CD4-positive, CD25-positive, alpha-beta regulatory T cell (primary cell): ENCODE data around the gene ADGRG1. TPM values are rescaled to one million over a fixed set of nuclear protein-coding genes. Genes with fewer than 3 reads are reported as not detected.
"Not testable (repeated sequence)": the region's sequence is repeated elsewhere in the genome, so short reads cannot be mapped to it uniquely, and the experiment has no call there.

Source experiments
- ATAC-seq, 2 donors: fragments of 150-1000 bp; cut with Tn5 transposase; one replicate each; pipeline ENCODE4 v1.10.0; 2021; ENCODE audit warnings: low read depth in 2 of 2, moderate number of reproducible peaks in 2 of 2, moderate library complexity in 1 of 2
- DNase-seq, 3 donors: peaks; one replicate each; pipeline versions ENCODE4 v3.0.0 to v3.0.0-alpha.2; 2012 to 2022; ENCODE audit warnings: mixed read lengths in 1 of 3
- H3K27ac ChIP-seq: one replicate; pipeline ENCODE4 v1.7.0; 2013; ENCODE audit warnings: mild to moderate bottlenecking, low read length; ENCODE audit not compliant: insufficient read depth, poor library complexity, severe bottlenecking
- H3K27me3 ChIP-seq: one replicate; pipeline ENCODE4 v1.7.0; 2013; ENCODE audit warnings: low read length; ENCODE audit not compliant: control insufficient read depth, insufficient read depth
- H3K36me3 ChIP-seq: one replicate; pipeline ENCODE4 v1.7.0; 2013; ENCODE audit warnings: mild to moderate bottlenecking, low read length, moderate library complexity; ENCODE audit not compliant: control insufficient read depth, insufficient read depth
- H3K4me1 ChIP-seq: 2 replicates; pipeline ENCODE4 v1.7.0; 2013; ENCODE audit warnings: mild to moderate bottlenecking, low read length; ENCODE audit not compliant: insufficient read depth, control insufficient read depth, poor library complexity, severe bottlenecking
- H3K4me3 ChIP-seq: one replicate; pipeline ENCODE4 v1.7.0; 2013; ENCODE audit warnings: low read depth, mild to moderate bottlenecking, low read length, moderate library complexity
- H3K9me3 ChIP-seq, 2 experiments: 1 replicate in 1 of 2; 2 replicates in 1 of 2; pipeline ENCODE4 v1.7.0; 2013; ENCODE audit warnings: low read length in 2 of 2, mild to moderate bottlenecking in 1 of 2, moderate library complexity in 1 of 2; ENCODE audit not compliant: control insufficient read depth in 2 of 2
- H3K27ac Mint-ChIP-seq, 3 donors: one replicate each; pipeline ENCODE4 v1.8.0; 2020 to 2022; ENCODE audit warnings: mild to moderate bottlenecking in 3 of 3, mixed read lengths in 3 of 3, moderate library complexity in 2 of 3
- H3K27me3 Mint-ChIP-seq: one replicate; pipeline ENCODE4 v1.8.0; 2022; ENCODE audit warnings: mild to moderate bottlenecking, mixed read lengths
- H3K36me3 Mint-ChIP-seq: one replicate; pipeline ENCODE4 v1.8.0; 2020; ENCODE audit warnings: mixed read lengths
- H3K4me1 Mint-ChIP-seq, 4 donors: one replicate each; pipeline ENCODE4 v1.8.0; 2020 to 2022; ENCODE audit warnings: mixed read lengths in 4 of 4, mild to moderate bottlenecking in 1 of 4
- H3K4me3 Mint-ChIP-seq, 4 donors: one replicate each; pipeline ENCODE4 v1.8.0; 2020 to 2022; ENCODE audit warnings: mild to moderate bottlenecking in 4 of 4, mixed read lengths in 4 of 4, moderate library complexity in 3 of 4
- H3K9me3 Mint-ChIP-seq, 7 donors: one replicate each; pipeline ENCODE4 v1.8.0; 2020 to 2022; ENCODE audit warnings: mixed read lengths in 7 of 7, mild to moderate bottlenecking in 3 of 7, moderate library complexity in 2 of 7
- polyA plus RNA-seq, 4 donors: library from polyadenylated mRNA; unstranded; fragments of 300-500 nt; fragmentation: Illumina TruSeq; gene quantifications; one replicate each; pipeline ENCODE4 v1.2.3, GENCODE V29; 2021
- total RNA-seq: library from RNA; stranded (reverse); gene quantifications from one replicate; pipeline ENCODE4 v1.2.3, GENCODE V29; 2022

Gene ADGRG1
- total and polyA plus RNA-seq, 5 donors from 2014 or later, result 0.16 to 1.2 (median 0.41) TPM; not detected in 1

DNA sequence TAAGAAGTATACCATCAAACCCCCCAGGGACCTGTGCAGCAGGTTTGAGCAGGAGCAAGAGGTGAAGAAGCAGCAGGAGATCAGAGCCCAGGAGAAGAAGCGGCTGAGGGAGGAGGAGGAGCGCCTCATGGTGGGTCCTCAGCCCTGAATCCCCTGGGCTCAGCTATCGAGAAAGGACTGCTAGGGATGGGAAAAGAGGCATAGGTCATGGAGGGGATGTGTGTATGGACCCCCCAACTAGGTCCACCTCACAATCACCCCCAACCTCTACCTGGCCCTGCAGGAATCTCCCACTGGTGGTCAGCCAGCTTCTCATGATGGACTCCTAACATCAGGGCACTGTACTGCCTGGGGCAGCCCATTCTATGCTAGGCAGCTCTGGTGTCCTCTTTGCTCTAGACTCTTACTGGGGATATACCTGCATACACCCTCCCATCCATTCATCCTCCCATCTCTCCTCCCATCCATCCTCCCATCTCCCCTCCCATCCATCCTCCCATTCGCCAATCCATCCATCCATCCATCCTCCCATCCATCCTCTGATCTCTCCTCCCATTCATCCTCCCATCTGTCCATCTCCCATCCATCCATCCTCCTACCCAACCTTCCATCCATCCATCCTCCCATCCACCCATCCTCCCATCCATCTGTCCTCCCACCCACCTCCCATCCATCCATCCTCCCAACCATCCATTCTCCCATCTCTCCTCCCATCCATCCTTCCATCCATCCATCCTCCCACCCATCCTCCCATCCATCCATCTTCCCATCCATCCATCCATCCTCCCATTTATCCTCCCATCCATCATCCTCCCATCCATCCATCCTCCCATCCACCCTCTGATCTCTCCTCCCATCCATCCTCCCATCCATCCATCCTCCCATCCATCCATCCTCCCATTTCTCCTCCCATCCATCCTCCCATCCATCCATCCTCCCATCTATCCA is 76.7 kb downstream of the ADGRG1 start:
- no peaks in the 10 kb centered on the region for H3K36me3 ChIP-seq
- H3K27ac ChIP-seq, result no peak overlapping the region
- DNase-seq (no peak), ATAC-seq (no peak)
- no peaks in the 10 kb centered on the region for H3K36me3 Mint-ChIP-seq
- no peak overlapping the region for H3K27ac Mint-ChIP-seq
- no peaks in the 10 kb centered on the region for H3K27me3 ChIP-seq
- H3K9me3 ChIP-seq, result no peaks in the 10 kb centered on the region
- H3K4me1 Mint-ChIP-seq, result no peaks in the 10 kb centered on the region
- H3K4me1 ChIP-seq, result no peaks in the 10 kb centered on the region
- no peak overlapping the region for H3K4me3 ChIP-seq
- peaks cover 0 to 2% (median 0%) of the 10 kb centered on the region in 7 donors for H3K9me3 Mint-ChIP-seq
- H3K27me3 Mint-ChIP-seq, result peaks cover 11% of the 10 kb centered on the region
- H3K4me3 Mint-ChIP-seq, result no peak overlapping the region

DNA sequence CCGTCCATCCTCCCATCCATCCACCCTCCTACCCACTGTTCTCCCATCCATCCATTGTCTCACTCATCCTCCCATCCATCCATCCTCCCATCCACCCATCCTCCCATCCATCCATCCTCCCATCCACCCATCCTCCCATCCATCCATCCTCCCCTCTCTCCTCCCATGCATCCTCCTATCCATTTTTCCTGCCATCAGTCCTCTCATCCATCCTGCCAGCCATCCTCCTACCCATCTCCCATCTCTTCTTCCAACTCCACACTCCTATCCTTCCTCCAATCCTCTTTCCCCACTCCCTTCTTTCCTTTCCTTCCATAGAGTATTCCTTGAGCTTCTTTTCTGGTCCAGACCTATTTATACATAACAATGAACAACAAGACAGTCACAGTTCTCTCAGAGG is 78.3 kb downstream of the ADGRG1 start:
- DNase-seq (no peak), ATAC-seq (no peak)
- no peak overlapping the region for H3K4me3 Mint-ChIP-seq

DNA sequence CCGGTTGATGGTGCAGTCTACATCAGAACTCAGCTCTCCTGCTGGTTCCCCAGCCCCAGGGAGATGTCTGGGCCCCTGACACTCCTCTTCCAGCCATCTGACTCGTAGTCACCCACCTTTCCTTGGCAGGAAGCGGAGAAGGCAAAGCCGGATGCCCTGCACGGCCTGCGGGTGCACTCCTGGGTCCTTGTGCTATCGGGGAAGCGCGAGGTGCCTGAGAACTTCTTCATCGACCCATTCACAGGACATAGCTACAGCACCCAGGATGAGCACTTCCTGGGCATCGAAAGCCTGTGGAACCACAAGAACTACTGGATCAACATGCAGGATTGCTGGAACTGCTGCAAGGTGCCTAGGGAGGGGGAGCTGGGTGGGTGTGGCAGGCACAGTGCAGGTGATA is 78.9 kb downstream of the ADGRG1 start:
- H3K4me1 Mint-ChIP-seq, result no peaks in the 10 kb centered on the region
- no peaks in the 10 kb centered on the region for H3K9me3 ChIP-seq
- H3K36me3 Mint-ChIP-seq, result no peaks in the 10 kb centered on the region
- no peak overlapping the region for H3K4me3 ChIP-seq
- ATAC-seq (no peak), DNase-seq (no peak)
- no peak overlapping the region for H3K27ac ChIP-seq
- no peak overlapping the region for H3K4me3 Mint-ChIP-seq
- no peaks in the 10 kb centered on the region for H3K4me1 ChIP-seq
- H3K27ac Mint-ChIP-seq, result no peak overlapping the region
- H3K27me3 ChIP-seq, result peaks cover 6% of the 10 kb centered on the region
- no peaks in the 10 kb centered on the region for H3K36me3 ChIP-seq
- H3K27me3 Mint-ChIP-seq, result peaks cover 26% of the 10 kb centered on the region
- H3K9me3 Mint-ChIP-seq, result peaks cover 0 to 2% (median 0%) of the 10 kb centered on the region in 7 donors

More for the DNA sequence above, 78.3 kb downstream of the ADGRG1 start:
- Mint-ChIP-seq H3K9me3 (peaks cover 0 to 2% (median 0%) of the 10 kb centered on the region in 7 donors), H3K4me1 (no peaks in the 10 kb centered on the region), H3K27me3 (peaks cover 26% of the 10 kb centered on the region), H3K27ac (no peak overlapping the region), H3K36me3 (no peaks in the 10 kb centered on the region)
- Histone ChIP-seq H3K4me1 (no peaks in the 10 kb centered on the region), H3K27me3 (peaks cover 6% of the 10 kb centered on the region), H3K36me3 (no peaks in the 10 kb centered on the region), H3K27ac (no peak overlapping the region), H3K9me3 (no peaks in the 10 kb centered on the region), H3K4me3 (no peak overlapping the region)

DNA sequence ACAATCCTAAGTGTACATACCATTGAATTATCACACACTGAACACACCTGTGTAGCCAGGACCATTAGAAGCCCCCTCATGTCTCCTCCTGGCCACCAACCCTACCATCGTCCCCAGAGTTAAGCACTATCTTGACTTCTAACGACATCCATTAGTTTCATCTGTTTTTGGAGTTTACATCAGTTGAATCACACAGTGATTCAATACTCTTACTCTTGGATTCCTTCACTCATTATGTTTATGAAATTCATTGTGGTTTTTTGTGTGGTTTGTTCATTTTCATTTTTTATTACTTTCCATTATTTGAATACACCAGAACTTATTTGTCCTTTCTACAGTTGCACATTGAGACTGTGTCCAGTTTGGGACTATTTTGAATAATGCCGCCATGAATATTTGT is 79.7 kb downstream of the ADGRG1 start:
- no peaks in the 10 kb centered on the region for H3K4me1 ChIP-seq
- Mint-ChIP-seq H3K36me3 (no peaks in the 10 kb centered on the region), H3K27ac (no peak overlapping the region), H3K27me3 (peaks cover 35% of the 10 kb centered on the region), H3K4me3 (no peak overlapping the region), H3K9me3 (peaks cover 0 to 2% (median 0%) of the 10 kb centered on the region in 7 donors), H3K4me1 (no peaks in the 10 kb centered on the region)
- H3K27me3 ChIP-seq, result peaks cover 6% of the 10 kb centered on the region
- H3K9me3 ChIP-seq, result no peaks in the 10 kb centered on the region
- DNase-seq (no peak), ATAC-seq (no peak)
- no peak overlapping the region for H3K4me3 ChIP-seq
- H3K27ac ChIP-seq, result no peak overlapping the region
- H3K36me3 ChIP-seq, result no peaks in the 10 kb centered on the region

DNA sequence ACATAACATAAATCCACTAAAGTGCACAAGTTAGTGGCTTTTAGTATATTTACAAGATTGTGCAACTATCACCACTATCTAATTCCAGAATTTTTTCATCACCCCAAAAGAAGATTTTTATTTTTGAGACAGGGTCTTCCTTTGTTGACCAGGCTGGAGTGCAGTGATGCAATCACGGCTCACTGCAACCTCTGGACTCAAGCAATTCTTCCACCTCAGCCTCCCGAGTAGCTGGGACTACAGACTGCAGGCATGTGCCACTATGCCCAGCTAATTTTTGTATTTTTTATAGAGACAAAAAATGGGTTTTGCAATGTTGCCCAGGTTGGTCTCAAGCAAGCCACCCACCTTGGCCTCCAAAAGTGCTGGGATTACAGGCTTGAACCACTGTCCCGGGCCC is 81.2 kb downstream of the ADGRG1 start:
- DNase-seq, result no peak
- H3K9me3 ChIP-seq, result no peaks in the 10 kb centered on the region
- no peak for ATAC-seq
- Mint-ChIP-seq H3K27ac (no peak overlapping the region), H3K4me1 (no peaks in the 10 kb centered on the region), H3K9me3 (peaks cover 0 to 2% (median 0%) of the 10 kb centered on the region in 7 donors), H3K27me3 (peaks cover 38% of the 10 kb centered on the region), H3K36me3 (no peaks in the 10 kb centered on the region), H3K4me3 (no peak overlapping the region)
- H3K4me3 ChIP-seq, result no peak overlapping the region
- no peaks in the 10 kb centered on the region for H3K36me3 ChIP-seq
- H3K27me3 ChIP-seq, result peaks cover 10% of the 10 kb centered on the region
- no peak overlapping the region for H3K27ac ChIP-seq
- no peaks in the 10 kb centered on the region for H3K4me1 ChIP-seq

DNA sequence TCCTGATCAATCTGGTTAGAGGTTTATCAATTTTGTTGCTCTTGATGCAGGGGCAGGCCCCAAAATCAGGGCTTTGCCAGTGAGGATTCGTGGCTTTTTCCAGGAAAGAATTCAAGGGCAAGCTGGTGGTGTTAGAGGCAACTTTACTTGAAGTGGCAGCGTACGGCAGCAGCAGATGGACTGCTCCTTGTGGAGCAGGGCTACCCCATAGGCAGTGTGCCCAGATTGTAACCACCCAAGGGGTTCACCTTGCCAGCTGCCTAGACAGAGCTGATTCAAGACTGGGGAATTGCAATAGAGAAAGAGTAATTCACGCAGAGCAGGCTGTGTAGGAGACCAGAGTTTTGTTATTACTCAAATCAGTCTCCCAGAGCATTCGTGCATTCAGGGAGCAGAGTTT is 82.9 kb downstream of the ADGRG1 start:
- Histone ChIP-seq H3K4me3 (no peak overlapping the region), H3K36me3 (no peaks in the 10 kb centered on the region), H3K27me3 (peaks cover 10% of the 10 kb centered on the region), H3K4me1 (no peaks in the 10 kb centered on the region), H3K27ac (no peak overlapping the region), H3K9me3 (no peaks in the 10 kb centered on the region)
- Mint-ChIP-seq H3K4me1 (no peaks in the 10 kb centered on the region), H3K4me3 (no peak overlapping the region), H3K27me3 (peaks cover 46% of the 10 kb centered on the region), H3K27ac (peak overlapping the region in 1 of 3 donors; percentile 86), H3K9me3 (peaks cover 0 to 2% (median 0%) of the 10 kb centered on the region in 7 donors), H3K36me3 (no peaks in the 10 kb centered on the region)
- DNase-seq (no peak), ATAC-seq (no peak)

DNA sequence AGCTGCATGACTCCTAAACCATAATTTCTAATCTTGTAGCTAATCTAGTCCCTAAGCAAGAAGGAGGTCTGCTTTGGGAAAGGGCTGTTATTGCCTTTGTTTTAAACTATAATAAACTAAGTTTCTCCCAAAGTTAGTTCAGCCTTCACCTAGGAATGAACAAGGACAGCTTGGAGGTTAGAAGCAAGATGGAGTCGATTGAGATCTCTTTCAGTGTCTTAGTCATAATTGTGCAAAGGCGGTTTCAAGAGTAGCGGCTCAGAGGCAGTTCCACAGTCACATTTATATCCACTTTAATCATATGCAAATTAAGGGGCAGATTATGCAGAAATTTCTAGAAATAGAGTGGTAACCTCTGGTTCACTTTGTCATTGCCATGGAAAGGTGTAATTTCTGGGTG is 83.6 kb downstream of the ADGRG1 start:
- Mint-ChIP-seq H3K36me3 (no peaks in the 10 kb centered on the region), H3K9me3 (no peaks in the 10 kb centered on the region), H3K4me1 (no peaks in the 10 kb centered on the region), H3K27me3 (peaks cover 50% of the 10 kb centered on the region), H3K27ac (no peak overlapping the region), H3K4me3 (no peak overlapping the region)
- ATAC-seq (no peak), DNase-seq (no peak)
- Histone ChIP-seq H3K27me3 (peaks cover 10% of the 10 kb centered on the region), H3K4me1 (no peaks in the 10 kb centered on the region), H3K4me3 (no peak overlapping the region), H3K36me3 (no peaks in the 10 kb centered on the region), H3K9me3 (no peaks in the 10 kb centered on the region), H3K27ac (no peak overlapping the region)

DNA sequence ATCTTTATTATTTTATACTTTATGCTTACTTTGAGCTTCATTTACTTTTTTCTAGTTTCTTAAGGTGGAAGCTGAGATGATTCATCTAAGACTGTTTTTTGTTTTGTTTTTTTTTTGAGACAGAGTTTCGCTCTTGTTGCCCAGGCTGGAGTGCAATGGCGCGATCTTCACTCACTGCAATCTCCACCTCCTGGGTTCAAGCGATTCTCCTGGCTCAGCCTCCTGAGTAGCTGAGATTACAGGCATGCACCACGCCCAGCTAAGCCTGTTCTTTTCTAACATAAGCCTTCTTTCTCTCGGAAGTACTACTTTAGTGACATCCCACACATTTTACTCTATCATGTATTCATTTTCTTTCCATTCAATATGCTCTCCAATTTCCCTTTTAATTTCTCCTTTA is 84.1 kb downstream of the ADGRG1 start:
- H3K36me3 Mint-ChIP-seq, H3K27me3 ChIP-seq, ATAC-seq, H3K4me1 Mint-ChIP-seq, H3K27ac ChIP-seq, H3K9me3 ChIP-seq, H3K36me3 ChIP-seq, H3K4me3 Mint-ChIP-seq, H3K4me3 ChIP-seq, H3K27ac Mint-ChIP-seq, DNase-seq, H3K9me3 Mint-ChIP-seq, H3K4me1 ChIP-seq: not testable (repeated sequence)
- H3K27me3 Mint-ChIP-seq, result peaks cover 50% of the 10 kb centered on the region
